Fibroblast of mammary gland (primary cell): ENCODE data around the gene GCNT2.

ENCODE experiments used
- DNase-seq: peaks from one replicate; pipeline ENCODE4 v3.0.0-alpha.2; 2010; ENCODE audit warnings: low read depth
- H3K4me3 ChIP-seq: 2 replicates; pipeline ENCODE4 v1.5.1; 2011; ENCODE audit warnings: low read depth, mild to moderate bottlenecking, low read length, moderate library complexity; ENCODE audit not compliant: control insufficient read depth
- CTCF ChIP-seq: conservative IDR thresholded peaks from 2 replicates; pipeline ENCODE4 v1.5.1; 2011; ENCODE audit warnings: low read depth, low read length, inconsistent platforms; ENCODE audit not compliant: control insufficient read depth, insufficient read depth

GCNT2 gene

GRCh38 chr6:10668126-10668917 lies 147.2 kb downstream of the GCNT2 start:
- H3K4me3 ChIP-seq = no peak overlapping the region
- no peak for TF ChIP-seq CTCF
- DNase-seq = no peak

- no peak for TF ChIP-seq CTCF
Observed at GRCh38 chr6:10676403-10676802, 155.3 kb downstream of the GCNT2 start.

DNA sequence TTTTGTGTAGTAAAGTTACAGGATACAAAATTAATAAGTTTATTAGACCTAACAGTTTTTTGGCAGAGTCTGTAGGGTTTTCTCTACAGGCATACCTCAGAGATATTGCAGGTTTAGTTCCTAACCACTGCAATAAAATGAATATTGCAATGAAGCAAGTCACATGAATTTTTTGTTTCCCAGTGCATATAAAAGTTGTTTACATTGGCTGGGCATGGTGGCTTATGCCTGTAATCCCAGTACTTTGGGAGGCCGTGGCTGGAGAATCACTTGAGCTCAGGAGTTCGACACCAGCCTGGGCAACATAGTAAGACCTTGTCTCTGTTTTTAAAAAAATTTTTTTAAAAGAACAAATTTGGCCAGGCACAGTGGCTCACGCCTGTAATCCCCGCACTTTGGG lies 157.3 kb downstream of the GCNT2 start:
- TF ChIP-seq CTCF = no peak
- no peak for DNase-seq
- no peak overlapping the region for H3K4me3 ChIP-seq

More at GRCh38 chr6:10676403-10676802, 155.3 kb downstream of the GCNT2 start:
- DNase-seq = no peak
- H3K4me3 ChIP-seq = no peak overlapping the region
